ENCODE results near the gene PTPRD.

DNA sequence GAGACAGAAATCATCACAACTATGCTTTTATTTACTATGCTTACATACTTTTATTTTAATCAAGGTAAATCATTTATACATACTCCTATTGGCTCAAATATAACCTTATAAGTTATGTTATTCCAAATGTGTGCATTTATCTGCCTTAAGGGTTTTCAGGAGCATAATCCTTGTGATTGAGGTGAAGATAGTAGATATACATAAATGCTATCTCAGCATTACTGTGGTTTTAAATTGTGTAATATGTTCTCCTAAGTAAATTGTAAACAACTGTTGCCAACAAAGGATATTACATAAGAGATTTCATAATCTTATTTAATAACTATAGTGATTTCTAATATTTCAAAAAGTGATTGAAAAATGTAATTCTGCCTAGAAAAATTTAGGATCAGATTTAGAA, 1438.4 kb downstream of the PTPRD start:
- TF ChIP-seq, protein P1, sequence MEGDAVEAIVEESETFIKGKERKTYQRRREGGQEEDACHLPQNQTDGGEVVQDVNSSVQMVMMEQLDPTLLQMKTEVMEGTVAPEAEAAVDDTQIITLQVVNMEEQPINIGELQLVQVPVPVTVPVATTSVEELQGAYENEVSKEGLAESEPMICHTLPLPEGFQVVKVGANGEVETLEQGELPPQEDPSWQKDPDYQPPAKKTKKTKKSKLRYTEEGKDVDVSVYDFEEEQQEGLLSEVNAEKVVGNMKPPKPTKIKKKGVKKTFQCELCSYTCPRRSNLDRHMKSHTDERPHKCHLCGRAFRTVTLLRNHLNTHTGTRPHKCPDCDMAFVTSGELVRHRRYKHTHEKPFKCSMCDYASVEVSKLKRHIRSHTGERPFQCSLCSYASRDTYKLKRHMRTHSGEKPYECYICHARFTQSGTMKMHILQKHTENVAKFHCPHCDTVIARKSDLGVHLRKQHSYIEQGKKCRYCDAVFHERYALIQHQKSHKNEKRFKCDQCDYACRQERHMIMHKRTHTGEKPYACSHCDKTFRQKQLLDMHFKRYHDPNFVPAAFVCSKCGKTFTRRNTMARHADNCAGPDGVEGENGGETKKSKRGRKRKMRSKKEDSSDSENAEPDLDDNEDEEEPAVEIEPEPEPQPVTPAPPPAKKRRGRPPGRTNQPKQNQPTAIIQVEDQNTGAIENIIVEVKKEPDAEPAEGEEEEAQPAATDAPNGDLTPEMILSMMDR (IDR thresholded peaks at IDR 0.05) = no peak
- no peak for TF ChIP-seq POLR2A (IDR thresholded peaks at IDR 0.05)
